GM19043 (cell line): ENCODE data around the gene CIPC.

ENCODE experiments used
- ATAC-seq: cut with Tn5 transposase; IDR thresholded peaks from one replicate; pipeline ENCODE4 v1.9.1; 2021; ENCODE audit warnings: low read depth; ENCODE audit not compliant: unreplicated experiment

CIPC gene

GRCh38 chr14:77099425-77100167 is 1.5 kb downstream of the CIPC start:
- ATAC-seq, result no peak

GRCh38 chr14:77100961-77101360 is 2.9 kb downstream of the CIPC start:
- ATAC-seq, result no peak

- no peak for ATAC-seq
These were observed 4.1 kb downstream of the CIPC start for GRCh38 chr14:77102154-77102553.

- ATAC-seq, result no peak
These were observed 5.4 kb downstream of the CIPC start for GRCh38 chr14:77103475-77103874.

GRCh38 chr14:77103951-77104350 is 5.9 kb downstream of the CIPC start:
- no peak for ATAC-seq

GRCh38 chr14:77104393-77104792 is 6.3 kb downstream of the CIPC start:
- no peak for ATAC-seq

GRCh38 chr14:77105145-77105939 is 7.3 kb downstream of the CIPC start:
- no peak for ATAC-seq

GRCh38 chr14:77106666-77107065 is 8.6 kb downstream of the CIPC start:
- ATAC-seq, result no peak

GRCh38 chr14:77107228-77107627 is 9.2 kb downstream of the CIPC start:
- no peak for ATAC-seq

- ATAC-seq, result no peak
These were observed 10.7 kb downstream of the CIPC start for GRCh38 chr14:77108753-77109152.

GRCh38 chr14:77109656-77110055 is 11.6 kb downstream of the CIPC start:
- no peak for ATAC-seq

- no peak for ATAC-seq
These were observed 12.2 kb downstream of the CIPC start for GRCh38 chr14:77110286-77110685.

- ATAC-seq, result no peak
These were observed 13.0 kb downstream of the CIPC start for GRCh38 chr14:77111021-77111420.

GRCh38 chr14:77113644-77114043 is 15.6 kb downstream of the CIPC start:
- no peak for ATAC-seq

- no peak for ATAC-seq
These were observed 16.6 kb downstream of the CIPC start for GRCh38 chr14:77114609-77115008.

- ATAC-seq, result no peak
These were observed 18.2 kb downstream of the CIPC start for GRCh38 chr14:77116172-77116817.

GRCh38 chr14:77119851-77120250 is 21.8 kb downstream of the CIPC start:
- no peak for ATAC-seq

GRCh38 chr14:77120771-77121743 is 23.0 kb downstream of the CIPC start:
- ATAC-seq, result peak; percentile 87

- no peak for ATAC-seq
These were observed 24.6 kb downstream of the CIPC start for GRCh38 chr14:77122526-77123125.
